ELF-1 (cell line): ENCODE results near the gene SPAG7.
A peak's percentile ranks its signal among the peaks of the same experiment; 100 is the strongest.

ENCODE experiments used
- DNase-seq: peaks from one replicate; pipeline ENCODE4 v3.0.0-alpha.2; 2016; ENCODE audit warnings: low read depth, low spot score

SPAG7 gene

GRCh38 chr17:4974115-4974670, 6.6 kb upstream of the SPAG7 start:
- DNase-seq, result no peak

DNA sequence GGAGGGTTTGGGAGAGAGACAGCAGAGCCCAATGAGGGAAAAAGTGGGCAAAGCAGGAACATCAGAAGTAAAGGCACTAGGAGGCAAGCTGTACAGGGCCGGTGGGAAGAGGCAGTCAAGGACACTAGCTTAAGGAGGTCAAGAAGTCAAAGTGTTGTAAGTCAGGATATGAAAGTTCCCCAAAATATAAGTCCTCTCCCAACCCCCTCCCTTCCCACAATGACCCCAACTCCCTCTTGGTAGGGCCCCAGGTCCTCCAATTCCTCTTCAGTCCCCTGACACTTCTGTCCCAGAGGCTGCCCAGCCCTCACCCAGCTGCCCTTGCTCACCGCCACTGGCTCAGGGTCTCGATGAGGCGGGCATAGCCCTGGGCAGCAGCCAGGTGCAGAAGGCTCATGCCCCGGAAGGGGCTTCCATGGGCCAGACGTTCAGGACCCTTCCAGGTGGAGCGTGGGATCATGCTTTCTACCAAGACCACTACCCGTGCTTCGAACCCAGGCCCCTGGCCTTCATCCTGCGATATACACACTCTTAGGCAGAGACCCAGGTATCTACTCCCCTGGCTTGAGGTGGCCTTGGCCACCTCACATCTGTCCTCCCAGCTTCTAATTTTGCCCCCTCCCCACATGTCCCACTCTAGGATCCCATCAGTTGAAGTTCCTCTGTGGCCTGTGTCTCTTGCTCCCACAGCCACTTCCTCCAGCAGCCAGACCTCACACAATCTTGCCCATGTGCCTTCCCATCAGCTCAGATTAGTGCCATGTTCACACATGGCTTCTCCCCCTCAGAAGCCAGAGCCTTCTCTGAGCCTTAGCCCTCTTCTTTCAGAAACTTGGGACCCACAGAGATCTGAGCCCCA, 5.9 kb upstream of the SPAG7 start:
- DNase-seq, result no peak

- DNase-seq, result no peak
Observed at GRCh38 chr17:4972752-4973151, 5.1 kb upstream of the SPAG7 start.

DNA sequence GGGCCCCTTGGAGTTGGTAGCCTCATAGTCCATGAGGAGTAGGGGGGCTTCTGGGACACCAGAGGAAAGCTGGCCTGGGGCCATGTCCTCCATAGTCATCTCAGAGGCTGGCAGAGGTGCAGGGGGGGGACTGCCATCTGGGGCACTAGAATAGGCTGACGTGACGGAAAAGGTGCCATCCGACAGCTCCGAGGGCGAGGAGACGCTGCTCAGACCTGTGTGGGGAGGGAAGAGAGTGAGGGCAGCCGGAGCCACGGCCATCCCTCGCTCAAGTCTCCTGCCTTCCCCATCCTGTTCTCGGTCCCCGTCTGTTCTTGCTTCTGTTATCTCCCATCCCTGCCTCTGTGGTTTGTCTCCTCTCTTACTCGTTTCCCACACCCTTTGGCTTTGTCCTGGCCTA, 4.7 kb upstream of the SPAG7 start:
- no peak for DNase-seq

DNA sequence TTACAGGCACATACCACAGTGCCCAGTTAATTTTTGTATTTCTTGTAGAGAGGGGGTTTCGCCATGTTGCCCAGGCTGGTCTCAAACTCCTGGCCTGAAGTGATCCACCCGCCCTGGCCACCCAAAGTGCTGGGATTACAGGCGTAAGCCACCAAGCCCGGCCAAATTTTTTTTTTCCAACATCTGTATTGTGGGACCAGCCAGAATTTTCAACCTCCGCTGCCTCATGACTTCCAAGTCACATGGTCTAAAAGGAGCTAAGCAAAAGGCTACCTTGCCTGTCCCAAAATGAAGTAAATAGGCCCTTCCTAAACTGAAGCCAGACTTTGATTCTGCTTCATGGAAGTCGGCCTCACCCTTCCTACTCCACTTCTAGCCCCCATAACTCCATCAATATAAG, 4.2 kb upstream of the SPAG7 start:
- no peak for DNase-seq

GRCh38 chr17:4970273-4970672, 2.7 kb upstream of the SPAG7 start:
- no peak for DNase-seq

DNA sequence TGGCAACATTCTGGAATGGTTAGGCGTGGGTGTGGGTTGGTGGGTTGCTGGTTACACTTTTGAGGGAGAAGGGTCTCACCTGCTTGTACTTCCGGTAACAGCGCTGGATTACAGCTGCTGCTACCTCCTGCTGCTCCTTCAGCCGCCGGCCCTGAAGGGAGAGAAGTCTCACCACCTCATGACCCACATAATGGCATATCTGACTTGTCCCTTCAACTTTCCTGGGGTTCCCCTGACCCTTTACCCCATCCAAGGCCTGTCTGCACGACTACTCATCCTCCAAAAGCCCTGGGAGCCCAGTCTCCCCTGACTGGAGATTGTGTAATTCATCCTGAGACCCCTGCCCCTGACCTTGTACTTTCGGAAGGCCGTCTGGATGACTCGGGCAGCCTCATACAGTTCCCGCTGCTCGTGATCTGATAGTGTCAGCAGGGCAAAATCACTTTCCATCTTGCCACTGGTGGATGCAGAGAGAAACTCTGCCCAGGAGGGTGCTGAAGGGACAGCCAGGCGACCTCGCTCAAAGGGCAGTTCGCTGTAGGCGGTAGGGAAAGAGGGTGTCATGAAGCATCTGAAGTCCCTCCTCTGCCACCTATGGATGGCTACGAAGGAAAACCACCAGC, 2.0 kb upstream of the SPAG7 start:
- no peak for DNase-seq

DNA sequence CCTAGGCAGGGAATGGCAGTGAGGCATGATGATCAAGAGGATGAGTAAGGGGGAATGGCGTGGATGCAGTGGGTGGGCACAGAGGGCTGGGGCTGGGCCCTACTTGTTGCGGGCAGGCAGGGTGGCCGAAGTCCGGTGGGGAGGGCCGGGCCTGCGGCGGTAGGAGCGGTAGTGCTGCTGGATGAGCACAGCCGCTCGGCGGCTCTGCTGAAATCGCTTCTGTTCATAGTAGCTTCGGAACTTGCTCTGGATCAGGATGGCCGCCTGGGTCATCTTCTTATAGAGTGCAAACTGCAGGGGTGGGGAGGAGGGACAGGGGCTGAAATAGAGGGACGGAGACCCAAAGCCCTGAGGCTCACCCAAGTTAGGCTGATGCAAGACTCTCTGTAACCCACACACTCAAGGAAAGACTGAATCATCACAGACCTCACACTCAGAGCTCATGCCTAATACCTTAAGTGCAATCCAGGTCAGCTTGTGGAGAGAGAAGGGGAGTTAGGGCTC, 1.5 kb upstream of the SPAG7 start:
- peak; percentile 56 for DNase-seq

GRCh38 chr17:4968486-4969046, 949 bp upstream of the SPAG7 start:
- peak; percentile 68 for DNase-seq

GRCh38 chr17:4966844-4967538, 626 bp downstream of the SPAG7 start:
- DNase-seq, result peak; percentile 100

DNA sequence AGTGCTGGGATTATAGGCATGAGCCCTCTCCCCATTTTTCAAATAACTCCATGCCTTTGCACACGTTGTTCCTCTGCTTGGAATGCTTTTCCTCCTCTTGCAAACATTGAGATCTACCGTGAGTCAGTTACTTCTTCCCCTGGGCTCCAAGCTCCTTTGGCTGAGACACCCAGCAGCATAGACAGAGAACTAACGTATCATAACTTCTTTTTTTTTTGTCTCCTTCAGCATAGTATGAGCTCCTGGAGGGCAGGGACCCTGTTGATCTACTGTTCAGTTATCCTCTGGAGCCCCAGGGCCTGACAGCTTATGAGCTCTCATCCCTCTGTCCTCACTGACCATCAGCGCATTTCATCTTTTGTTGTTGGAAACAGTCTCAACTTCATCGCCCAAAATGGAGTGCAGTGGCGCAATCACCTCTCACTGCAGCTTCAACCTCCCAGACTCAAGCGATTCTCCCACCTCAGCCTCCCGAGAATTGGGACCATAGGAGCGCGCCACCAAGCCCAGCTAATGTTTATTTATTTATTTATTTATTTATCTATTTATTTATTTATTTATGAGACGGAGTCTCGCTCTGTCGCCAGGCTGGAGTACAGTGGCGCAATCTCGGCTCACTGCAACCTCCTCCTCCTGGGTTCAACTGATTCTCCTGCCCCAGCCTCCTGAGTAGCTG, 2.2 kb downstream of the SPAG7 start:
- DNase-seq, result no peak

GRCh38 chr17:4960279-4960922, 7.2 kb downstream of the SPAG7 start:
- peak; percentile 32 for DNase-seq

DNA sequence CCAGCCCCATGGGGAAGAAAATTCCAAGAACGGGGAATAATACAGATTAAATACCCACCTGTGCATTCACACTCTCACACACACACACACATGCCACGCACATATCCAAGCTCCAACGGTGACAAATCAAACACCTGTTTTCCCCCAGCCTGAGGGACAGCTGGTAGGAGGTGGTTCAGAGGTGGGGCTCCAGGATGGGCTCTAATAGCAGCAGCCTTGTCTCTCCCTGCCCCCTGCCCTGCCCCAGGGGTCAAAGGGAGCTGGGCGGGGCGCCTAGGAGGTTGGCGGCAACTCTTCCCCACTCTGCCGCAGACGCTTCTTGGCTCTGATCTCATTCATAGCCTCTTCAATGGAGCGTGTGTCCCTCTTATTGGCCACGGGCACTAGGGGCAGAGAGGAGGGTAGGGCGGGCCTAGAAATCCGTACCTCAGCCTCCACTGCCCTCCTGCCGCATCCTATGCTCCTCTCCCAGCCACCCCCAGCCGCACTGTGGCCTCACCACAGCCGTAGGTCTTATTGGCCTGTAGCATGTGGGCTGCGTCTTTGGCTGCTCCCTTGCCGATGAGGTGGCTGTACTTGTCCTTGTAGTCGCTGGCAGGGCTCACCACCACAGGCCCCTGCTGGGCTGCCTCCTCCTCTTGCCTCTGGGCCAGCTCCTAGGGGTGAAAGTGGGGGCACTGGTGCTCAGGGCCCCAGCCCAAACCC, 8.2 kb downstream of the SPAG7 start:
- DNase-seq, result peak; percentile 47

GRCh38 chr17:4958102-4958501, 9.5 kb downstream of the SPAG7 start:
- DNase-seq, result no peak

DNA sequence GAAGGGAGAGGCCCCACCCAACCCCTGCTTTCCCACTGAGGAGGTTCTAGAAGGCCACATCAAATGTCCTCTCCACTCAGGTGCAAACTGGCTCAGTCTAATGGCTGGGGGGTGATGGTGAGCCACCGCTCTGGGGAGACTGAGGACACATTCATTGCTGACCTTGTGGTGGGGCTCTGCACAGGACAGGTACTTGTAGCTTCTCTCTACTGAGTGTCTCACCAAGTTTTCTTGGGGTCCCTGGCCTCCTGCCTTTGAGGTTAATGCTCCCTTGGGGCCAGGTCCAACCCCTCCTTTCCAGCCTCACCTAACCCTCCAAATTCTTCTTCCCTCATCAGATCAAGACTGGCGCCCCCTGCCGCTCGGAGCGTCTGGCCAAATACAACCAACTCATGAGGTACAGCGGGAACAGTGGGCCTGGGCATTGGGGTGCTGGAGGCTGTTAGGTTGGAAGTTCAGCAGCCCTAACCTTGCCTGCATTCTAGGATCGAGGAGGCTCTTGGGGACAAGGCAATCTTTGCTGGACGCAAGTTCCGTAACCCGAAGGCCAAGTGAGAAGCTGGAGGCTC, 11.0 kb downstream of the SPAG7 start:
- peak; percentile 41 for DNase-seq

GRCh38 chr17:4955091-4955490, 12.5 kb downstream of the SPAG7 start:
- DNase-seq, result no peak

GRCh38 chr17:4953451-4953961, 14.1 kb downstream of the SPAG7 start:
- DNase-seq, result no peak

GRCh38 chr17:4951486-4951885, 16.1 kb downstream of the SPAG7 start:
- DNase-seq, result peak; percentile 29

GRCh38 chr17:4950746-4951204, 16.8 kb downstream of the SPAG7 start, which contains the start of gene ENO3:
Gene ENO3, plus strand, starts transcription at chr17:4951119. Its CDS starts 711 bp downstream, at chr17:4951830.
- DNase-seq, result peak; percentile 36
